Heart right ventricle (tissue), 16 donors: ENCODE results near the gene LARGE1. TPM values are rescaled to one million over a fixed set of nuclear protein-coding genes. Genes with fewer than 3 reads are reported as not detected.

Source experiments
- ATAC-seq, 8 donors: fragments of 200-7000 bp; cut with Tn5 transposase; one replicate each; pipeline ENCODE4 v1.9.1; 2020; ENCODE audit warnings: mild to moderate bottlenecking in 8 of 8, moderate library complexity in 8 of 8, moderate number of reproducible peaks in 1 of 8
- DNase-seq, 2 donors: peaks; one replicate each; pipeline ENCODE4 v3.0.0-alpha.2; 2020
- H3K27ac ChIP-seq, 10 donors: fragments of 200-600 bp; sonication (generic) in 2 of 10; one replicate each; pipeline versions ENCODE4 v1.5.0 to v1.8.0; 2020 to 2022; ENCODE audit warnings: mild to moderate bottlenecking in 3 of 10
- H3K27me3 ChIP-seq, 7 donors: fragments of 200-600 bp; one replicate each; pipeline ENCODE4 v1.8.0; 2021 to 2022; ENCODE audit warnings: mild to moderate bottlenecking in 2 of 7
- H3K36me3 ChIP-seq, 9 donors: fragments of 200-600 bp; sonication (generic) in 1 of 9; one replicate each; pipeline versions ENCODE4 v1.5.0 to v1.8.0; 2020 to 2022; ENCODE audit warnings: mild to moderate bottlenecking in 2 of 9
- H3K4me1 ChIP-seq, 9 donors: fragments of 200-600 bp; sonication (generic) in 1 of 9; one replicate each; pipeline versions ENCODE4 v1.5.0 to v1.8.0; 2020 to 2022; ENCODE audit warnings: mild to moderate bottlenecking in 4 of 9
- H3K4me3 ChIP-seq, 10 donors: fragments of 200-600 bp; sonication (generic) in 2 of 10; one replicate each; pipeline versions ENCODE4 v1.5.0 to v1.8.0; 2020 to 2022; ENCODE audit warnings: mild to moderate bottlenecking in 7 of 10, moderate library complexity in 2 of 10
- H3K9me3 ChIP-seq, 11 donors: fragments of 200-600 bp in 10 of 11; sonication (generic) in 2 of 11; one replicate each; pipeline versions ENCODE4 v1.5.0 to v1.8.0; 2013 to 2022; ENCODE audit warnings: mild to moderate bottlenecking in 2 of 11, control low read depth in 1 of 11, moderate library complexity in 1 of 11
- CTCF ChIP-seq, 9 donors: fragments of 200-600 bp; sonication (generic) in 2 of 9; IDR thresholded peaks; one replicate each; pipeline versions ENCODE4 v1.5.0 to v1.8.0; 2021 to 2022; ENCODE audit warnings: antibody characterized with exemption in 9 of 9, mild to moderate bottlenecking in 5 of 9, moderate library complexity in 1 of 9
- WGBS, 2 donors: extraction: QIAGEN DNeasy Blood & Tissue Kit; methylation state at CpG; one replicate each; pipeline ENCODE4 v1.1.7; 2013; ENCODE audit warnings: inconsistent platforms in 1 of 2; 5-methylcytosine and 5-hydroxymethylcytosine counted together
- intact Hi-C, 10 donors: fragments of 100-400 bp; cut with DNase I; formaldehyde crosslinking; loops; one replicate each; pipeline versions ENCODE4 v1.11.1 to v1.14.2; 2022
- polyA plus RNA-seq, 2 donors: library from polyadenylated mRNA; stranded (reverse); fragments of 200-250 nt; gene quantifications; one replicate each; pipeline ENCODE4 v1.2.3, GENCODE V29; 2013
- total RNA-seq, 10 donors: library from RNA; stranded (reverse); fragmentation: NEBNext Ultra II Directional in 3 of 10; extraction: Animal tissue kit (Norgen Biotek cat#: 25700) in 3 of 10; gene quantifications; one replicate each; pipeline versions ENCODE4 v1.2.1 to v1.2.4, GENCODE V29; 2021 to 2023
- donor health status: Arrhythmogenic right ventricular cardiomyopathy.
- donor health status: ischemic (EF 13 %, LVEDD 7.1; RV severe dilation, severe dysfunction).
- donor health status: healthy with polysubstance abuse.
- donor health status: DM: no; HTN: yes; CAD: no.
- donor health status: DM: no; HTN: no; CAD: no.
- donor health status: ischemic (EF 25% LVEDD 6.9; RV normal size, moderate dysfunction).
- donor health status: ischemic (EF 25% LVEDD 5.7; RV mildly dilated, moderate dysfunction).
- donor health status: healthy.
- donor health status: DM: yes; HTN: yes; CAD: no.
- donor health status: Ischemic cardiomyopathy.
- donor health status: ischemic (EF 35%, LVEDD 5.7; RV mildly dilated, moderate dysfunction).
- donor health status: nonischemic (EF 11% LVEDD 7.7; RV severe dilation, severe dysfunction).
- donor health status: DM: yes; HTN: yes; CAD: no.
- donor health status: PGD.
- donor health status: ischemic (EF 29% LVEDD 5.4; RV normal size, mild dysfunction).
- donor health status: nonischemic (EF 23%, LVEDD 6.1; RV moderate dilation, normal function).

LARGE1 gene
- total and polyA plus RNA-seq, 12 donors: 33.7 to 184 (median 144) TPM

GRCh38 chr22:33330534-33330933 lies 589.7 kb downstream of the LARGE1 start:
- no peak overlapping the region for H3K27ac ChIP-seq
- H3K9me3 ChIP-seq: no peaks in the 10 kb centered on the region
- ATAC-seq (no peak), DNase-seq (no peak)
- no peak for TF ChIP-seq CTCF (IDR thresholded peaks at IDR 0.05)
- peaks cover 0 to 13% (median 0%) of the 10 kb centered on the region in 9 donors for H3K36me3 ChIP-seq
- peaks cover 0 to 38% (median 4%) of the 10 kb centered on the region in 9 donors for H3K4me1 ChIP-seq
- WGBS, 2 donors: 97 to 98% methylated on average over 2 of the region's 2 CpGs
- no peaks in the 10 kb centered on the region for H3K27me3 ChIP-seq
- H3K4me3 ChIP-seq: no peak overlapping the region
- intact Hi-C loops: no loop called here

GRCh38 chr22:33329398-33329797 lies 590.9 kb downstream of the LARGE1 start:
- ATAC-seq (no peak), DNase-seq (no peak)
- Histone ChIP-seq H3K27me3 (no peaks in the 10 kb centered on the region), H3K4me3 (no peak overlapping the region), H3K9me3 (no peaks in the 10 kb centered on the region), H3K27ac (no peak overlapping the region), H3K4me1 (peaks cover 0 to 45% (median 6%) of the 10 kb centered on the region in 9 donors), H3K36me3 (peaks cover 0 to 3% (median 0%) of the 10 kb centered on the region in 9 donors)
- intact Hi-C loops: no loop called here
- no peak for TF ChIP-seq CTCF (IDR thresholded peaks at IDR 0.05)
- WGBS, 2 donors: 81 to 92% methylated on average over 3 of the region's 3 CpGs

- TF ChIP-seq CTCF (IDR thresholded peaks at IDR 0.05): no peak
- ATAC-seq (no peak), DNase-seq (no peak)
- no peaks in the 10 kb centered on the region for H3K9me3 ChIP-seq
- no peak overlapping the region for H3K4me3 ChIP-seq
- no peaks in the 10 kb centered on the region for H3K36me3 ChIP-seq
- no peak overlapping the region for H3K27ac ChIP-seq
- peaks cover 0 to 47% (median 7%) of the 10 kb centered on the region in 9 donors for H3K4me1 ChIP-seq
- 84 to 85% methylated on average over 2 of the region's 2 CpGs for WGBS, 2 donors
- no peaks in the 10 kb centered on the region for H3K27me3 ChIP-seq
- intact Hi-C loops: no loop called here
Observed at GRCh38 chr22:33328789-33329296, 591.4 kb downstream of the LARGE1 start.

- WGBS, 2 donors: 96 to 97% methylated on average over 9 of the region's 9 CpGs
- ATAC-seq (no peak), DNase-seq (no peak)
- Histone ChIP-seq H3K4me3 (no peak overlapping the region), H3K27me3 (no peaks in the 10 kb centered on the region), H3K4me1 (peaks cover 0 to 38% (median 7%) of the 10 kb centered on the region in 9 donors), H3K27ac (peak overlapping the region in 1 of 10 donors; percentile 12), H3K9me3 (no peaks in the 10 kb centered on the region), H3K36me3 (peaks cover 0 to 8% (median 0%) of the 10 kb centered on the region in 9 donors)
- TF ChIP-seq CTCF (IDR thresholded peaks at IDR 0.05): no peak
- intact Hi-C loops: no loop called here
Observed at GRCh38 chr22:33327348-33327860, 592.9 kb downstream of the LARGE1 start.
